Measurements from ENCODE around the gene SMIM5.

The SMIM5 gene

GRCh38 chr17:75634754-75635609, 1.7 kb downstream of the SMIM5 start:
- H3K9me3 ChIP-seq (ENCODE audit: insufficient read depth, low read length): no peaks in the 10 kb centered on the region
- H3K4me1 ChIP-seq (ENCODE audit: low read length): peaks cover 16% of the 10 kb centered on the region
- H4K20me1 ChIP-seq (ENCODE audit: insufficient read depth, low read length): no peaks in the 10 kb centered on the region; the same call in 1 of the 2 replicates
- no peak overlapping the region for H3K4me2 ChIP-seq (ENCODE audit: low read length)
- H3K27ac ChIP-seq (ENCODE audit: low read length): no peak overlapping the region
- TF ChIP-seq EZH2phosphoT487 (IDR thresholded peaks at IDR 0.05; ENCODE audit: low read depth) (no peak), CTCF (IDR thresholded peaks at IDR 0.05; ENCODE audit: low read depth, low read length) (no peak)
- H3K9ac ChIP-seq (ENCODE audit: low read length): no peak overlapping the region
- peaks cover 11% of the 10 kb centered on the region for H3K36me3 ChIP-seq (replicated peaks; ENCODE audit: low read depth, low read length)
- no peak overlapping the region for H3K4me3 ChIP-seq (ENCODE audit: low read length)
- no peaks in the 10 kb centered on the region for H3K79me2 ChIP-seq (ENCODE audit: low read length)
- no peaks in the 10 kb centered on the region for H3K27me3 ChIP-seq (ENCODE audit: low read depth, low read length)
- H2AFZ ChIP-seq (ENCODE audit: low read depth, low read length): no peak overlapping the region

GRCh38 chr17:75635610-75636202, 2.5 kb downstream of the SMIM5 start:
- H3K79me2 ChIP-seq (ENCODE audit: low read length): no peaks in the 10 kb centered on the region
- no peak overlapping the region for H3K4me3 ChIP-seq (ENCODE audit: low read length)
- H3K4me2 ChIP-seq (ENCODE audit: low read length): no peak overlapping the region
- H3K9me3 ChIP-seq (ENCODE audit: insufficient read depth, low read length): no peaks in the 10 kb centered on the region
- H2AFZ ChIP-seq (ENCODE audit: low read depth, low read length): no peak overlapping the region
- H3K9ac ChIP-seq (ENCODE audit: low read length): no peak overlapping the region
- no peak overlapping the region for H3K27ac ChIP-seq (ENCODE audit: low read length)
- no peaks in the 10 kb centered on the region for H3K27me3 ChIP-seq (ENCODE audit: low read depth, low read length)
- no peak for TF ChIP-seq CTCF (IDR thresholded peaks at IDR 0.05; ENCODE audit: low read depth, low read length)
- no peak for TF ChIP-seq EZH2phosphoT487 (IDR thresholded peaks at IDR 0.05; ENCODE audit: low read depth)
- H3K36me3 ChIP-seq (replicated peaks; ENCODE audit: low read depth, low read length): peaks cover 15% of the 10 kb centered on the region
- peaks cover 22% of the 10 kb centered on the region for H3K4me1 ChIP-seq (ENCODE audit: low read length)
- H4K20me1 ChIP-seq (ENCODE audit: insufficient read depth, low read length): no peaks in the 10 kb centered on the region; the same call in 1 of the 2 replicates

- Histone ChIP-seq H3K36me3 (replicated peaks; ENCODE audit: low read depth, low read length) (peaks cover 19% of the 10 kb centered on the region), H3K9me3 (ENCODE audit: insufficient read depth, low read length) (no peaks in the 10 kb centered on the region), H3K27me3 (ENCODE audit: low read depth, low read length) (no peaks in the 10 kb centered on the region), H3K79me2 (ENCODE audit: low read length) (no peaks in the 10 kb centered on the region), H3K4me2 (ENCODE audit: low read length) (no peak overlapping the region), H4K20me1 (ENCODE audit: insufficient read depth, low read length) (no peaks in the 10 kb centered on the region; the same call in 1 of the 2 replicates), H3K9ac (ENCODE audit: low read length) (no peak overlapping the region), H3K4me1 (ENCODE audit: low read length) (peaks cover 26% of the 10 kb centered on the region), H3K4me3 (ENCODE audit: low read length) (no peak overlapping the region), H2AFZ (ENCODE audit: low read depth, low read length) (no peak overlapping the region), H3K27ac (ENCODE audit: low read length) (no peak overlapping the region)
- TF ChIP-seq CTCF (IDR thresholded peaks at IDR 0.05; ENCODE audit: low read depth, low read length) (no peak), EZH2phosphoT487 (IDR thresholded peaks at IDR 0.05; ENCODE audit: low read depth) (no peak)
These were observed 3.3 kb downstream of the SMIM5 start for GRCh38 chr17:75636381-75637142.

- H3K79me2 ChIP-seq (ENCODE audit: low read length): no peaks in the 10 kb centered on the region
- peaks cover 23% of the 10 kb centered on the region for H3K36me3 ChIP-seq (replicated peaks; ENCODE audit: low read depth, low read length)
- no peak overlapping the region for H3K27ac ChIP-seq (ENCODE audit: low read length)
- H3K4me1 ChIP-seq (ENCODE audit: low read length): peaks cover 26% of the 10 kb centered on the region
- H2AFZ ChIP-seq (ENCODE audit: low read depth, low read length): no peak overlapping the region
- H3K9ac ChIP-seq (ENCODE audit: low read length): no peak overlapping the region
- no peaks in the 10 kb centered on the region for H3K27me3 ChIP-seq (ENCODE audit: low read depth, low read length)
- no peak overlapping the region for H3K4me2 ChIP-seq (ENCODE audit: low read length)
- no peak overlapping the region for H3K4me3 ChIP-seq (ENCODE audit: low read length)
- H3K9me3 ChIP-seq (ENCODE audit: insufficient read depth, low read length): no peaks in the 10 kb centered on the region
- no peaks in the 10 kb centered on the region; the same call in 1 of the 2 replicates for H4K20me1 ChIP-seq (ENCODE audit: insufficient read depth, low read length)
- no peak for TF ChIP-seq EZH2phosphoT487 (IDR thresholded peaks at IDR 0.05; ENCODE audit: low read depth)
- TF ChIP-seq CTCF (IDR thresholded peaks at IDR 0.05; ENCODE audit: low read depth, low read length): no peak
These were observed 3.9 kb downstream of the SMIM5 start for GRCh38 chr17:75637143-75637538.
